Lower leg skin (tissue), 4 donors: Measurements from ENCODE around the gene LCN15. TPM values are rescaled to one million over a fixed set of nuclear protein-coding genes. Genes with fewer than 3 reads are reported as not detected.
"Not testable (repeated sequence)": the region's sequence is repeated elsewhere in the genome, so short reads cannot be mapped to it uniquely, and the experiment has no call there.

Experiments used
- DNase-seq, 2 donors: peaks; one replicate each; pipeline ENCODE4 v3.0.0-alpha.2; 2019; ENCODE audit warnings: low spot score in 2 of 2
- H3K4me3 ChIP-seq: fragments of 200-600 bp; sonication (generic); 2 replicates; pipeline ENCODE4 v1.5.1; 2017; ENCODE audit warnings: mild to moderate bottlenecking, low read depth; ENCODE audit not compliant: poor library complexity, severe bottlenecking
- CTCF ChIP-seq, 3 donors: fragments of 450-650 bp; IDR thresholded peaks; one replicate each; pipeline ENCODE4 v1.5.1; 2016; ENCODE audit warnings: antibody characterized with exemption in 3 of 3, mild to moderate bottlenecking in 3 of 3, moderate library complexity in 2 of 3
- POLR2A ChIP-seq, 2 donors: fragments of 450-650 bp; IDR thresholded peaks; one replicate each; pipeline ENCODE4 v1.6.1; 2016 to 2017; ENCODE audit warnings: antibody characterized with exemption in 2 of 2, mild to moderate bottlenecking in 1 of 2, moderate library complexity in 1 of 2
- WGBS, 2 donors: methylation state at CpG; one replicate each; pipeline ENCODE4 v1.1.5; 2018; 5-methylcytosine and 5-hydroxymethylcytosine counted together
- intact Hi-C: fragments of 100-400 bp; cut with DNase I; formaldehyde crosslinking; loops from one replicate; pipeline ENCODE4 v1.15.0; 2023; ENCODE audit warnings: low total_unique reads
- total RNA-seq, 4 donors: library from RNA; depleted of rRNA; stranded (reverse); fragments of >200 nt; gene quantifications; one replicate each; pipeline ENCODE4 v1.1.0, GENCODE V29; 2016

Gene LCN15
- total RNA-seq, 4 donors from 2014 or later: not detected

GRCh38 chr9:136759001-136759400 is 5.3 kb downstream of the LCN15 start:
- DNase-seq: no peak
- intact Hi-C loops: no loop called here

GRCh38 chr9:136757751-136758140 is 6.6 kb downstream of the LCN15 start:
- DNase-seq: no peak
- no peak overlapping the region for H3K4me3 ChIP-seq
- intact Hi-C loops: no loop called here
- WGBS, 2 donors: 52 to 80% methylated on average over 3 to 11 of the region's 20 CpGs
- no peak for TF ChIP-seq CTCF (IDR thresholded peaks at IDR 0.05)
- TF ChIP-seq POLR2A (IDR thresholded peaks at IDR 0.05): no peak

More at GRCh38 chr9:136759001-136759400, 5.3 kb downstream of the LCN15 start:
- no peak for TF ChIP-seq POLR2A (IDR thresholded peaks at IDR 0.05)
- H3K4me3 ChIP-seq: no peak overlapping the region
- WGBS, 2 donors: 78 to 100% methylated on average over 6 to 8 of the region's 9 CpGs

DNA sequence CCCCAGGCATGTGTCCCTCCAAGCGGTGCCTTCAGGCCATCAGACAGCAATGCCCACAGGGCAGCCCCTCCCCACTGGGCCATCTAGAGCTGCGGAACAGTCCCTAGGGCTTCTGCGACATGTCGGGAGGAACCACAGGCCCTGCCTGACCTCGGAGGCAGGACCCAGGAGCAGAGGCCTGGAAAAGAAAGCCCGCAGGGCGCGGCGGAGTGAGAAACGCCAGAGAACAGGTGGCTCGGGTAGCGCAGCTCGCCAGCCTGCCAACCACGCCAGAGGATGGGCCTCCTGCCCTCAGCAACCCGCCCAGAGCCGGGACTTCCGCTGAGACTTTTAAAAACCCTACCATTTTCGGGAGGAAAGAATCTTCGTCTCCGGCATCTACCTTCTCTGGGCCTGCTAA is 7.0 kb downstream of the LCN15 start:
- TF ChIP-seq POLR2A (IDR thresholded peaks at IDR 0.05) (no peak), CTCF (IDR thresholded peaks at IDR 0.05) (no peak)
- no peak overlapping the region for H3K4me3 ChIP-seq
- 83 to 86% methylated on average over 15 to 16 of the region's 20 CpGs for WGBS, 2 donors
- DNase-seq: no peak
- intact Hi-C loops: no loop called here

- H3K4me3 ChIP-seq: no peak overlapping the region
- TF ChIP-seq POLR2A (IDR thresholded peaks at IDR 0.05): no peak
- no peak for TF ChIP-seq CTCF (IDR thresholded peaks at IDR 0.05)
- WGBS, 2 donors: 84 to 87% methylated on average over 18 of the region's 18 CpGs
- DNase-seq: no peak
- intact Hi-C loops: no loop called here
Observed at GRCh38 chr9:136756836-136757235, 7.5 kb downstream of the LCN15 start.

GRCh38 chr9:136756134-136756438 is 8.2 kb downstream of the LCN15 start:
- TF ChIP-seq POLR2A (IDR thresholded peaks at IDR 0.05) (no peak), CTCF (IDR thresholded peaks at IDR 0.05) (no peak)
- WGBS, 2 donors: 87 to 88% methylated on average over 4 of the region's 4 CpGs
- no peak overlapping the region for H3K4me3 ChIP-seq
- intact Hi-C loops: no loop called here
- DNase-seq: no peak

GRCh38 chr9:136755302-136756133 is 8.8 kb downstream of the LCN15 start:
- H3K4me3 ChIP-seq, intact Hi-C loops, DNase-seq: not testable (repeated sequence)
- 86 to 88% methylated on average over 22 of the region's 22 CpGs for whole genome bisulfite sequencing, 2 donors
